HK-2 (cell line): Measurements from ENCODE around the gene OLA1.

ENCODE experiments used
- DNase-seq: peaks from one replicate; pipeline ENCODE4 v3.0.0-alpha.2; 2018; ENCODE audit not compliant: unreplicated experiment

OLA1 gene

DNA sequence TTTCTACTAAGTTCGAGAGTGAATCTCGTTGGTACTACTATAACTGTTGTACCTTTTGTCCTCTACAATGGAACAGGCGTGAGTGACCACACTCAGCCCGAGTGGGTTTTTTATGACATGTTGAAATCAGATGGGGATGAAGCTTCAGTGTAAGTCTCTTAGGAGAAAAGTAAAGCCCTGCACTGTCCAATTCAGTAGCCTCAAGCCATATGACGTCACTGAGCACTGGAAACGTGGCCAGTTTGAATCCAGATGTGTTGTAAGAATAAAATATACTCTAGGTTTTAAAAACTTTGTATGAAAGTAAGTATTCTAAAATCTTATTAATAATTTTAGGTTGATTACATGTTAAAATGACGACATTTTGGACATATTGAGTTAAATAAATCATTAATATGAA, 181.5 kb downstream of the OLA1 start:
- DNase-seq: no peak

- DNase-seq: no peak
Observed at GRCh38 chr2:174063492-174064092, 184.7 kb downstream of the OLA1 start.

DNA sequence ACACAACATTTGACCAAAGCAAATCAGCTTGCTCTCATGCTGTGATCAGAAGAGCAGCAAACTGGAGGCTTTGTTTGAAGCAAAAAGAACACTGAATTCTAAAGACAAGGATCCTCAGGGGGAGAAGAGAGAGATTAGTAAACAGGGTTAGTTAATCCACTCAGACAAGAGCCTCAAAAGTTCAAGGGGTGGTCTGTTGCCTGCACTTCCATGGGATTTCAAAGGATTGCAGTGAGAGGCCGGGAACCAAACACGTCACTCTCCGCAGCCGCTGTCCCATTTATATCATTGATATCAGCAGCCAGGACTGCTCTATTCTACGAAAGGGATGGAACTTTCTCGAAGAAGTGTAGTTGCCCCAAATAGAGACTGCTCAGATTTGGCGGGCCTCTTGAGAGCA, 185.4 kb downstream of the OLA1 start:
- no peak for DNase-seq

- no peak for DNase-seq
Observed at GRCh38 chr2:174059884-174060244, 188.5 kb downstream of the OLA1 start.

- DNase-seq: no peak
Observed at GRCh38 chr2:174059178-174059883, 189.0 kb downstream of the OLA1 start.

GRCh38 chr2:174058456-174058855, 189.9 kb downstream of the OLA1 start:
- DNase-seq: no peak

GRCh38 chr2:174058026-174058425, 190.3 kb downstream of the OLA1 start:
- DNase-seq: no peak

DNA sequence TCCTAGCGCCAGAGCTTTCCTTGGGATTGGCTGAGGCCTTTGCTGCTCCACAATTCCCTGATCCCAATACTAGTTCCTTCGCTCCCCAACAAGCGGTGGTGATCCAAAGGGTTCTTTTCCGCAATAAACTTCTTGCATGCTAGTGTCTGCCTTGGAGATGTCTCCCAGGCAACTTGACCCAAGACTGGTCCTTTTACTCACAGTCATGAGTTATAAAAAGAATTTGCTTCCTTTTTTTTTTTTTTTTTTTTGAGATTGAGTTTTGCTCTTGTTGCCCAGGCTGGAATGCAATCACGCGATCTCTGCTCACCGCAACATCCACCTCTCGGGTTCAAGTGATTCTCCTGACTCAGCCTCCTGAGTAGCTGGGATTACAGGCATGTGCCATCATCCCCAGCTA, 193.4 kb downstream of the OLA1 start:
- DNase-seq: no peak

DNA sequence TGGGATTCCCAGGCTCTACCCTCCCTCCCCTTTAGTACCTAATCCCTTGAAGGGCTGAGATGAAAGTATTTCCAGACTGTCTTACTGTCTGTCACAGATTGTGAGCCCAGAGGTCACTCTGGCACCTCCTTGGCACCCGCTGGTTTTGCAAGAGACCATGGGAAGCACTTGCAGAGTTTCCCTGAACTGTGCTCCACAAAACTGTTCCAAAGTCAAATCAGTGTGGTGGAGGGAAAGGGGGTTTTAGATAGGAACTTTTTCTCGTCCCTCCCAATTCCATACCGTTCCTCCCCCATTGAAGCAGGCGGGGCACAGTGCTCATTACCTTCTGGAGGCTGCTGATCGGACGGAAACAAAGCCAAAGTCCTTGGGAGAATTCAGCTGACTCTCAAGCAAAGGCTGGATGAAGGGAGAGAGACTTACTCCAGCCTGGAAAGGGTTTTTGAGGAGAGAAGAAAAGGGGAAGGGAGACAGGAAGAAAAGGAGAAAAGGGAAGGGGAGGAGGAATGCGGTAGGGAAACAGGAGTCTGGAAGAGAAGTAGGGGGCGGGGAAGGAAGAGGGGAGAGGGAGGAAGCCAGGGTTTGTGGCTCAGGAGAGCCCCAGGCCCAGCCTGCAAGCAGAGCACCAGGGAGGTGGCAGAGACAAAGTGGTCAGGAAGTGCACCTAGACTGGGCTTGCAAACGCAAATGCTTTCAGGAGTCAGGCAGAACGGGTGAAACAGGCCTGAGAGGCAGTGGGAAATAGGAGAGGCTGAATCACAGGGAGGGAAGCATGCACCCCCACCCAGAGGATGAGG, 194.8 kb downstream of the OLA1 start:
- DNase-seq: no peak

DNA sequence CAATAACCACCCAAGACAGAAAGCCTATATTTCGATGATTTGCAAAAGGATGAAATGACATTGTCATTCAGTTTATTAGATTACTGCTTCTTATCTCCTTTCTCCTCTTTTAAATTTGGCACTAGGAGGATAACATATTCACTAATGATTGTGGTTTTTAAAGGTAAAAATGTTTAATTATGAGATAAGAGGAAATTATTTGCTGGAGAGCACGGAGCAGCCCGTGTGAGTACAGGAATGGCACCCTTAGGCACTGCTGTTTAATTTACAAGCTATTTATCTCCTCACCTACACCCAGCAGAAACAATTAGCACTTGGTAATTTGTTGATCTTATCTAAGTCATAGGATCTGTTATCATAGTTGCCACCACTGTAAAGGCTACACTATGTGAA, 195.8 kb downstream of the OLA1 start:
- DNase-seq: no peak

GRCh38 chr2:174051741-174052583, 196.4 kb downstream of the OLA1 start:
- DNase-seq: no peak

- no peak for DNase-seq
Observed at GRCh38 chr2:174051068-174051467, 197.3 kb downstream of the OLA1 start.

GRCh38 chr2:174049895-174050294, 198.4 kb downstream of the OLA1 start:
- DNase-seq: no peak

DNA sequence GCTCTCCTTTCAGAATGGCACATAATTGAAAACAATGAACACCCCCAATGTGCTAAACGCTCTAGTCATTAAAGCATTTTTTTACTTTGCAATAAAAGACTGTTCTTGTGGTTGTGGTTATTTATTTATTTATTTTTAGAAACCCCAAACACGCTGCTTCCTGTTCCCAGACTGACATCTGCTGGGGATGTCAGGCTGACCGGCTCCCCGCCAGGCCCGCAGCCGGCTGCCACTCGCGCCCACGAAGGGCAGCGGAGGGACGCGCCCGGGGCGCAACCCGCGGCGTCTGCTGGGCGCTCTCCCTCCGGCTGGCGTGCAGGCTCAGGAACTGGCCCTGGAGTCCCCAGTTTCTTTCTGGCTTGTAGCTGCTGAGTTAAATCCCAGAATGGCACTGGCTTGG, 200.1 kb downstream of the OLA1 start:
- DNase-seq: no peak

- no peak for DNase-seq
Observed at GRCh38 chr2:174047746-174048145, 200.6 kb downstream of the OLA1 start.

GRCh38 chr2:174046172-174046571, 202.2 kb downstream of the OLA1 start:
- DNase-seq: no peak

DNA sequence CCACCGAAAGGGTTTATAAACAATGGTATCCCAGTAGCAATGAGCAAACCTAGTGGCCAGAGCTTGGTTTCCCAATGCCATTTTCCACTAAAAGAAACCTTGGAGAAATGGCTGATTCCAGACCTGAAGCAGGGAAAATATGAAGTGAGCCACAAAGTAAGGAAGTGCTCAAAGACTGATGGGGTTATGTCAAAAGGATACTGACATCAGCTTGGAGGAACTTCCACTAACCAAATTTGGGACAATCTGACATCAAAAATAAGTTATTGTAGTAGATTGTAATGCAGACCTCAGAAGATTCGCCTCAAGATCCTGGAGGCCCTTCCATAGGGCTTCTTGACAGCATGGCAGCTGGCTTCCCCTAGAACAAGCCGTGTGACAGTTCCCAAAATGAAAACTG, 203.8 kb downstream of the OLA1 start:
- no peak for DNase-seq

DNA sequence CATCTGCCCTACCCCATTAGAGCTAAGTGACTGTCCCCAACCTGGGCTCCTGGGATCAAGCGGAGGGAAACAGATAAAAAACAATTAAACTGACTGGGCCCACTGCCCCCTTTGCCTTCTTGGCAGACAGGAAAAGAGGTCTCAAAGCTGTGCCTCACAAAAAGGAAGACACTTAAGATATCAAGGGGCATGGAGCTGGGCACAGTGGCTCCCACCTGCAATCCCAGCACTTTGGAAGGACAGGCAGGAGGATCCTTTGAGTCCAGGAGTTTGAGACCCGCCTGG, 208.0 kb downstream of the OLA1 start:
- DNase-seq: no peak

- peak; percentile 83 for DNase-seq
Observed at GRCh38 chr2:174039551-174040416, 208.5 kb downstream of the OLA1 start.

DNA sequence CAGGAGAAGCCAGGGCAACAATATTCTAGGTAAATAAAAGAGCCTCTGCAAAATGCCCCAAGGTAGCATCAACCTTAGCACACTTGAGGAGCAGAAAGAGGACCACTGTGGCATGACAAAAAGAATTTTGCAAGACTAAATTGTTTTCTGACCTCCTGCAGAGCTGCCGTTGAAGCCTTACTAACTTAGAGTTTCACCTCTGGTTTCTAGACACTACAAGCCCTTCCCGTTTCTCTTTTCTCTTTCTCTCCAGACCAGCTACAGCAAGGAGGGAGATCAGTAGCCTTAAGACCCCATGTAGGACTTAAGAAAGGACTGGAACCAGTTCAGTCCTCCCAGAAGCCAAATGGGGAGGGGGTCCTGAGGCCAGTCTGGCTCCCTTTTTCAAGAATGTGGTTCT, 209.9 kb downstream of the OLA1 start:
- DNase-seq: no peak

DNA sequence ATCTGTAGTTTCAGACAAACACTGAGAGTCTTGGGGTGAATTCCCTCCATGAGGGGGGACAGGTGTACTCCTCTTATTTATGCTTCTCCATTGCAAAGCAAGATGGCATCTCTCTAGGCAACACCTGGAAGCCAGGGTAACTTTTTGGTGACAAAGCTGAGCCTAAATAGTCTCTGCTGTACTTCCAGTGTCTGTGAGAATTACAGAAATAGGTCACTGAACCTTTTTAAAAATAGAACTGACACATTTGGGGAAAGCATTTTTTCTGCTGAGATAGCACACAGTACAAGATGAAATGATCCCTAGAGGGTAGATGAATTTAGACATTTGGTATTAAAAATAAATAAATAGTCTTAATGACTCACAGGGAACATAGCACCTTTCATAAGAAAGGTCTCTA, 211.5 kb downstream of the OLA1 start:
- no peak for DNase-seq
